GM18505 (cell line): ENCODE data around the gene TYW1.
"Not testable (repeated sequence)": the region's sequence is repeated elsewhere in the genome, so short reads cannot be mapped to it uniquely, and the experiment has no call there.

Experiments used
- ATAC-seq: cut with Tn5 transposase; IDR thresholded peaks from one replicate; pipeline ENCODE4 v1.9.1; 2021; ENCODE audit not compliant: unreplicated experiment
- POLR2A ChIP-seq: IDR thresholded peaks from 4 replicates; pipeline ENCODE4 v1.6.1; 2011; ENCODE audit warnings: borderline replicate concordance; ENCODE audit not compliant: insufficient read depth, insufficient read length; ENCODE audit errors: extremely low read depth

Gene TYW1

GRCh38 chr7:67248364-67248763 lies 251.7 kb downstream of the TYW1 start:
- ATAC-seq = not testable (repeated sequence)

GRCh38 chr7:67251986-67252558 lies 255.4 kb downstream of the TYW1 start:
- no peak for ATAC-seq
- TF ChIP-seq POLR2A = no peak

- not testable (repeated sequence) for ATAC-seq
Observed at GRCh38 chr7:67255076-67255475, 258.4 kb downstream of the TYW1 start.

GRCh38 chr7:67257779-67258178 lies 261.1 kb downstream of the TYW1 start:
- not testable (repeated sequence) for ATAC-seq

GRCh38 chr7:67259363-67259762 lies 262.7 kb downstream of the TYW1 start:
- ATAC-seq = not testable (repeated sequence)

- ATAC-seq = not testable (repeated sequence)
Observed at GRCh38 chr7:67260166-67260586, 263.5 kb downstream of the TYW1 start.

- ATAC-seq = not testable (repeated sequence)
Observed at GRCh38 chr7:67264000-67264399, 267.4 kb downstream of the TYW1 start.

GRCh38 chr7:67266070-67266469 lies 269.4 kb downstream of the TYW1 start:
- ATAC-seq = not testable (repeated sequence)

GRCh38 chr7:67267914-67268313 lies 271.3 kb downstream of the TYW1 start:
- no peak for ATAC-seq
- TF ChIP-seq POLR2A = no peak

GRCh38 chr7:67269916-67270315 lies 273.3 kb downstream of the TYW1 start:
- ATAC-seq = not testable (repeated sequence)
